HG03432 (cell line): ENCODE results near the gene CERS5.
"Not testable (repeated sequence)": the region's sequence is repeated elsewhere in the genome, so short reads cannot be mapped to it uniquely, and the experiment has no call there.

Experiments
- ATAC-seq: cut with Tn5 transposase; IDR thresholded peaks from one replicate; pipeline ENCODE4 v1.9.1; 2021; ENCODE audit warnings: mild to moderate bottlenecking, moderate library complexity; ENCODE audit not compliant: unreplicated experiment

The CERS5 gene

DNA sequence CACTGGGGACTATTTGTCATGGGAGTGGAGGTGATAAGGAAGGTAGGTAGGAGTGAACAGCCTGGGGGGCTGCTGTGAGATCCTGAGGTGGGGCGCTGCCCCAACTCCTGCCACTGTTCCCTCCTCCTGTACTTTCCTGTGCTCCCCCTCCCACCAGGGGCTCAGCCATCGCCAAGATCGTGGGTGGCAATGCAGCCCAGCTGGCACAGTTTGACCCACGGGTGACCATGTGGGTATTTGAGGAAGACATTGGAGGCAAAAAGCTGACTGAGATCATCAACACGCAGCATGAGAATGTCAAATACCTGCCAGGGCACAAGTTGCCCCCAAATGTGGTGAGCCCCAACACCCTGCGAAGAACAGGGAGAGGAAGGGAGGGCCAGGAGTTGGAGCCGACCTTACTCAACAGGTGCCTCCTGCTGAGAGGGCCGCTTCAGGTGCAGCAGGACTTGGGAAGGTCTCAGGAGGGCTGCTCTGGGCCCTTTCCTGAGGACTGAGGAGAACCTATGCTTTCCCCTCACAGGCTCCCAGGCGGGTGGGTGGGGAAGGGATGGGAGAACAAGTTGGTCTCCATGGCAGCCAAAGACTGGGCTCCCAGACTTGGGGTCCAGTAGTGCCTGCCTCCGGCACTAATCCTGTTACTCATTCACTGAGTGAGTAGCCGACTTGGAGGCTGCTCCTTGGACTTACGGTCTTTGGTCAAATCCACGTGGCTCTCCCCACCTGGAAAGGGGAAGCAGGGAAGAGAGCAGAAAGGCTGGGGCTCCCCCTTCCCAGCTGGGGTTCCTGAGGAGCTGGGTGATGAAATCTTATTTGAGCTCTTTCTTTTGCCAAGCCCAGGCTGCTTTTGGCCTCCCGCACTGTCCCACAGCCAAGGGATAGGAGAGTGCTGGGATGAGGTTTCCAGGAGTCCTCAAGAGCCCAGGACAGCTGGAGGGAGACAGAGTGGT, 62.5 kb downstream of the CERS5 start:
- no peak for ATAC-seq

DNA sequence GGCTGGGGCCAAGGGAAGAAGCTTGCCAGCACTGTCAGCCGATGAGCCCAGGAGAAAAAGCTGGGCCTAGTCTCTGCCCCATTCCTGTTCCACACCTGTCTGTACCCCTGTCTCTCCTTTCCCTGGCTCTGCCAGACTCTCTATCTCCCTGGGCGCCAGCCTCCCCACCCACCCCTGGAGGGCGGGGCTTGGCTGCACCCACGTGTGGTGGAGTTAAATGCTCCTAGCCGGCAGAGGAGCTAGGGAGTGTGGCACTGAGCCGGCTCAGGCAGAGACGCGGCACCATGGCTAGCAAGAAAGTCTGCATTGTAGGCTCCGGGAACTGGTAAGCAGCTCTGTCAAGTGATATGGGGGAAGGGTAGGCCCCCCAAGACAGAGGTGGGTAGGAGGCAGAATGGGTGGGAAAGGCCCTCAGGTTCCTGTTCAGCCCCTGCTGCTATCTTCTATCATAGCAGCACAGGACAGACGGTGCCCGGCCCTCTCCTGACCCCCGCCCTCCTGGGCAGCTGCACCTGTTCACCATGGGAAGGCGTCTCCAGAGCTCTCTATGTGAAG, 63.3 kb downstream of the CERS5 start, which contains the start of gene GPD1:
Gene GPD1 (plus strand): TSS at position 242 of the 555 bp plus-strand sequence. CDS start 43 bp downstream, at position 285.
- ATAC-seq = no peak

DNA sequence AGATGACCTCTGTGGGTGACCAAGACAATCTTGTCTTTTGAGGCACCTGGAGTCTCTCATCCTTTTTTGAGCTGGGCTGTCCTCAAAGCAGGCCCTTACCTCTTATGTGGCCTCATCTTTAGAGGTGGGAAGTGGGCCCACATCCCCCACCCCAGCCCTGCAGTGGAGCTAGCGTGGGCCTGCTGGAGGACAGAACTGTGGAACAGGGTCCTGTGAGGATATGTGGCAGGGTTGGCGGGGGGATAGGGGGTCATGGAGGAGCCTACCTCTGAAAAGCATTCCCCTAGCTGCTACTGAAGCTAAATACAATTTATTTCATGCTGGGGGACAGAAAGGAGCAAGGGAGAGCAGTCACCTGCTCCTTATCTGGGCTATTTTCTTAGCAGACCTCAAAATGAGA, 63.8 kb downstream of the CERS5 start:
- ATAC-seq = no peak

DNA sequence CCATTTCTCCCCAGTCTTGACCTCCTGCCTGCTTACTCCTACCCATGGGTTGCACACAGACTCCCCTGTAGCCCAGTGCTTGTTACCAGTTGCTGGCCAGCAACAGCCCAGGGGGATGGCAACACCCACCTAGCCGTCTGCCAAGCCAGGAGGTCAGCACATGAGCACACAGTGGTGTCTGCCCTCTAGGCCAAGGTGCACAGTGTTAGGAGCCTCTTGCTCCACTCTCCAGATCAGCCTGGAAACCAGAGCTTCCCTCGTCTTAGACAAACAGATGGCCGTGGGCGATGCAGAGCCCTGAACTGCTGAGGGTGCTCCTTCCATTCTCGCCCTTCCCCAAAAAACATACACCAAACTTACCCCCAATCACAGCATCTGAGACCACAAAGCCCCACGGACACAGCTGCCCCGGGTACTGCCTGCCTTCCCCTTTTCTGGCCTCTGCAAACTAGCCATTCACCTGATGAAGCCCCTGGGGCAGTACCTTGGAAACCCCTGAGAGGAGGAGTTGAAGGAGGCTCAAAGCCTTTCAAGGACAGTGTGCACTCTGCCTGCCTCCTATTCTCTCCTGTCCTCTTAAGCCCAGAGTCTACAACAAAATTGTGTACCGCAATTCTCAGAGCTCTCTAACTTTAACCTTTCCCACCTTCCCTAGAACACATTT, 64.4 kb downstream of the CERS5 start:
- ATAC-seq = no peak

DNA sequence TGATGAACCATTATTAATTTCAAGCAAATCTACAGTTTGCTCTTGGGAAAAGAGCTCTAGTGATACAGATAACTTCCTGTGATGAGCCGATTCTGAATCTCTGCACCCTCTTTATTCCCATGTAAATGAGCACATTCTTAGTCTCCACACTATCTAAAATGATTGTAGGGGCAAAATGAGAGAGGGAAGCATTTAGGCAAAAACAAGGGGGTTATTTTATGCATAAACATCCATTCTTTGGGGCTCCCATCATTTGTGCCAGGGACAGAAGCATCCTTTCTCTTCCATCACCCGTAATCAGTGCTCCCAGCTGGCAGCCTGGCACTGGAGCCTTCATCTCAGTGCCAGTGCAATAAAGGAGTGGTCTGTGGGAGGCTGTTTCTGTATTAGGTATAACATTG, 65.0 kb downstream of the CERS5 start:
- ATAC-seq = no peak

DNA sequence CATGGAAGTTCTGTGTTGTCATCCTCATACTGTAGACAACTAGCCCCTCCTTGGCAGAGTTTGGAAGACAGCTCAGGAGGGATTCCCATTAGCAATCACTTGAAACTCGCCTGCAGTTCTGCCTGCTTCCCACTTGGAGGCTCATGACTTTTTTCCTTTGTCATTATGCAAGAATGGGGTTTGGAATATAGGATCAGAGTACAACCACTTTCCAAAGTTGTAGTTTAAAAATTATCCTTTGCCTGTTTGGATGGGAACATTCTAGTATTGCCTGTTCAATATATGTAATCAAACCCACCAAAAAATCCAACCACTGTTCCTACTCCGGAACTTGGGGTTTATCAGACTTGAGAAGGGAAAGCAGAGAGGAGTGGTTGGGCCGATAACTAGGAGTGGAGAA, 65.5 kb downstream of the CERS5 start:
- no peak for ATAC-seq

DNA sequence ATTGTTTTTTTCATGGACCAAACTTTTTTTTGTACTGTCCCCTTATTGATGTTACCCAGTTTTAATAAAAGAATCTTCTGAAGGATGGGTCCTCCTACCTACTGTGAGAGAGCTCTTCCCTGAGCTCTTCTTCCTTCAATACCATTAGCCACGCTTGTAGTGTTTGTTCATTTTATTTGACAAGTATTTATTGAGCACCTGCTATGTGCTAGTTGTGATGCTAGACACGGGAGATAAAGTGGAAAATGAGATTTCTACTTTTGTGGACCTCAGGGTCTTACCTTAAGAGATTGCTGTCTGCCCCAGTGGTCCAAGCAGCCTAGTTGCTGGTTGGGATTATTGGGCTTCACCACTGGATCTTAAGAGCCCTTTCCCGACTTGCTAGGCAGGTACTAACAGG, 66.6 kb downstream of the CERS5 start:
- ATAC-seq = no peak

DNA sequence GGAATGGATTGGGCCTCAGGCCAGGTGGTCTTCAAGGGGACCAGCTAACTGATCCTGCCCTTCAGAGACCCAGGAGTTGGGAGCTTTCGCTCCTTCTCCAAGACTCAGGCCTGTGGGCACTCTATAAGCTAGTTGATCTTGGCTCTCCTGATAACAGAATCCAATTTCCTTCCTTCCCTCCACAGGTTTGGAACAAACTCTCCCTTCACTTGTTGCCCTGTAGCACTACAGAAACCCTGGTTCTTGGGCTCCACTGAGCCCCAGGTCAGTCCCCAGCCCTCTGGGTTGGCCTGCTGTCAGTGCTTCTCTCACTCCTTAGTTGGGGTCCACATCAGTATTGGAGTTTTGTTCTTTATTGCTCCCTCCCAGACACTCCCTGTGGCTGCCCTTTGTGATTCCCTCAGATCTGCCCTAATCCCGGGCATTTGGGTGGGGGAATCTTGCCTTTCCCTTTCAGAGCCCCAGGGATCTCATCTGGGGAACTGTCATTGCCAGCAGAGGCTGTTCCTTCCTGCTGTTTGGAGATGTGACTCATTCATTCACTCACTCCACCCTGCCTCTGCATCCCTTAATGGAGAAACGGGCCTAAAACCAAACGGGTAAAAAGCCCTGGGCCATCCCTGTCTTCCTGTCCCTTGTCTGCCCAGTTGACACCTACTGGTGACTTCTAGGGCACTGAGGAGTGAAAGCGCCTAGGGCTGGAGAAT, 67.7 kb downstream of the CERS5 start:
- ATAC-seq = no peak

DNA sequence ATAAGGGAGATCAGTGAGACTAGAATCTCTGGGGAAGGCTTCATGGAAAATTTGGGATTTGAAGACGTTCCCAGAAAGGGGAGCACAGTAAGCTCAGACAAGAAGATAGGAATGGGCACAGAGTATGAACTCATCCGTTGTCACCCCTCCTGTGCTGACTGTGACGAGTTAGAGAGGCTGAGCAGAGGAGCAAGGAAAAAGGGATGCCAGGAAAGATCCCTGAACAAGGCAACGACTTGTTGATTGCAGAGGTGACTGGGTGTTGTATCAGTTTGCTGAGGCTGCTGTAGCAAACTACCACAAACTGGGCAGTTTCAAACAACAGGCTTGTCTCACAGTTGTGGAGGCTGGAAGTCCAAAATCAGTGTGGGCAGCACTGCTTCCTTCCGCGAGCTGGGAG, 69.2 kb downstream of the CERS5 start:
- ATAC-seq = no peak

DNA sequence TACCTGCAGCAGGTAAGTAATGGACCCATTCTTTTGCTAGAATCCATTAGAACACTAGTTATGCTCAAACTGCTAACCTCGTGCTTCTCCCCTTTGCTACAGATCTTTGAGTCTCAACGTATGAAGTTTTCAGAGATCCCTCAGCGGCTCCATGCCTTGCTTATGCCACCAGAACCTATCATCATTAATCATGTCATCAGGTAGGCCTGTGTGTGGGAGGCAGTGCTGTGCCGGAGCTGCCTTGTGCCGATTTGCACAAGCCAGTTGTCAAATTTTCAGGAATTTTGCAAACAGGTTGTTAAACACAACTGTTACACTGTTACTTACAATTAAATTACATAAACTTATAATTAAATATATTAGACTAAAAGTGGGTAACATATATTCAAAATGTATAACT, 76.8 kb downstream of the CERS5 start:
- ATAC-seq = no peak

DNA sequence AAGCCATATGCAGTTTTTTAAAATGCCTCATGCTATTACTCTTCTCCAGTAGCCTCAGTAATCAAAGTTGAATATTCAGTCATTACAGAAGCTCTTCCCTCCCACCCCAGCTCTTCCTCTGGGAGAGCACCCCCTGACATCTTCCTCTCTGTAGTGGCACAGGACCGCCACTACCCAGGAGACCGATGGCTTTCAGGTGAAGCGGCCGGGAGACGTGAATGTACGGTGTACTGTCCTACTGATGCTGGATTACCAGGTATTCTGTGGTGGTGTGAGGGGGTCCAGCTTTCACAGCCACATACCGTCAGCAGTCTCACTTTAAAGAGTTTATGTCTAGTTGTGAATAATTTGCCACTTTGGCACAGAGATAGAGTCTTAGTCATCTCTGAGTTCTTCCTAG, 77.4 kb downstream of the CERS5 start:
- ATAC-seq = no peak

DNA sequence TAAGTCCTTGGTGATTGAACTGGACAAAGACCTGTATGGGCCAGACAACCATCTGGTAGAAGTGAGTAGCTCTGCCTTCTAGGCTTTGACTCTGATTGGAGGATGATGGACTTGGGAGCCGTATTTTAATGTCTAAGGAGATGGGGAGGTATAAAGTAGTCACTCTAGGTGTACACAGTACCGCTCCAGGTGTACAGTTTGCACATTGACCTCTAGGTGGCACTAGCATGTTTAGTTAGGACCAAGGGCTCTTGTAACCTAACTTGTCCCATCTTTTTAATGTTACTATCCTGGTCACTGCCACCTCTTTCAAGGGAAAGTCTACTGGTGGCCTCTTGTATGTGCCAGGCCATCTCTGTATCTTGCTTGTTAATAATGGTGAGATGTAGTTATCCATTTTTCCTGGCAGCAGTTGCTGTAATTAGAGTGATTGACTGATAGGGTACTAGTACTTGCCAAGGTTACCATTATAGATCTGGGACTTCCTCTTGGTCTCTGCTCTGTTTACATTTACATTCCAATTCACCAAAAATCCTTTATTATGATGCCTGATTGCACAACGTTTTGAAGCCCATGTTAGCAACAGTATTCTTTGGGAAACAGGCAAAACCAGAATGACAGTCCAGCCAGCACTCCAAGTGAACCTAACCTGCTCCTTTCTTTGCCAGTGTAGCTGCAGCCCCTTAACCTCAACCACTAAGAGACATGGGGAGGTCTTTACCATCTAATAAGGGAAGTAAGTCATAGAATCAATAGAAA, 78.4 kb downstream of the CERS5 start:
- no peak for ATAC-seq

DNA sequence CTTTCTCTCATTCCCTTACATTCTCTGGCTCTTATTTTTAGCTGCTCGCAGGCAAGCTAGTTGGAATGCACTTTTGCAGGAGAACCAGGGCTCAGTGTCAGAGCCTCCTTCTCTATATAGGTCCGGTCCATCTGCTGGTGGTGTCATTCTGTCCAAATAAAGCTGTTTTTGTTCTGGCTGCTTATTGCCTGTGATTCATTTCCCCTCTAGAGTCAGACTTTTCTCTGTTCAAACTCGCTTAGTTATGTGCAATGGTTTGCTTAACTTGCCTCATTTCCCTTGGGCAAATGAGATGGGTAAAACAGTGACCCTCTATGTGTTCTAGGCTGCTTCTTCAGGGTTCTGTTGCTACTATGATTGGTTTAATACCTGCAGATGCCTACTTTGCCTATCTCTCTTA, 79.2 kb downstream of the CERS5 start:
- no peak for ATAC-seq

DNA sequence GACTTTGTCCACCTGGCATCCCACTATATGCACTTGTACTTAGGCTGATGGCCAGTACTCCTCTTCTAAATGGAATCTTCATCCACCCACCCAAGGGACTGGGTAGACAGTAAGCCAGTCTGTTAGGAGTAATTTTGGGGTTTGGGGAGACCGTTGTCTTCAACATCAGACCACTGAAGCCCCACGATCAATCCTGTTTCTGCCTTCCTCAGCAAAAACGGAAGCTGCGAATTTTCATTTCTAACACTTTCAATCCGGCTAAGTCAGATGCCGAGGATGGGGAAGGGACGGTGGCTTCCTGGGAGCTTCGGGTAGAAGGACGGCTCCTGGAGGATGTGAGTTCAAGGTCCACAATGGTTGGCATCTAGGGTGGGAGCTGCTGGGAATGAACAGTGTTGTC, 80.0 kb downstream of the CERS5 start:
- ATAC-seq = no peak

DNA sequence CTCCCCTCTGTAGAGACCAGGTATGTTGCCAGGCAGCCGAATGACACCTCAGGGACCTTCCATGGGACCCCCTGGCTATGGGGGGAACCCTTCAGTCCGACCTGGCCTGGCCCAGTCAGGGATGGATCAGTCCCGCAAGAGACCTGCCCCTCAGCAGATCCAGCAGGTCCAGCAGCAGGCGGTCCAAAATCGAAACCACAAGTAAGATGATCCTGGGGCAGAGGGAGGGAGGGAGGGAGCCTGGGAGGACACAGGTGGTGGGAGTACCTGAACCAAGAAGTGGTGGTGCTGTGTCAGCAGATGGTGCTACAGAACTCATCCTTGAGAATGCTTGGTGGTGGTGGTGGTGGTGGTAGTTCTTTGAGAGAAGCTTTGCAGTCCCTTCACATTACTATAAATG, 81.0 kb downstream of the CERS5 start:
- no peak for ATAC-seq

DNA sequence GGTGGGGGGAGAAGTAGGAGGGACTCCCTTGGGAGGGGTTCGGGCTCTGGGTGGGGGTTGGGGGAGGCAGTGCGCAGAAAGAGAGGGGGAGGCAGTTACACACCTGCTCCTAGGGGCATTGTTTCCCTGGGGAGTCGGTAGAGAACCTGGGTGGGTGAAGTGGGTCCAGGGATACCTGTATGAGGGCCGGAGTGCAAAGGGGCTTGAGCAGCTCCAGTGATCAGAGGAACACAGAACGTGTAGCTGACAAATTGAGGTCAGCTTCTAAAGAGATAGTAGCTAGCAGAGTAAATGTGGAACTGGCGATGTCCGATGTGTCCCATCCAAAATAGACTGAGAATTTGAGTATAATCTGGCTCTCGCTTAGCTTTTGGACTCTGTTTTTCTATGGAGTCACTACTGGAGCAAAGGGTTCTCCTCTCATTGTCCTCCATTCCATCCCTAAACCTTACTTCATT, 81.5 kb downstream of the CERS5 start:
- peak; percentile 3 for ATAC-seq

DNA sequence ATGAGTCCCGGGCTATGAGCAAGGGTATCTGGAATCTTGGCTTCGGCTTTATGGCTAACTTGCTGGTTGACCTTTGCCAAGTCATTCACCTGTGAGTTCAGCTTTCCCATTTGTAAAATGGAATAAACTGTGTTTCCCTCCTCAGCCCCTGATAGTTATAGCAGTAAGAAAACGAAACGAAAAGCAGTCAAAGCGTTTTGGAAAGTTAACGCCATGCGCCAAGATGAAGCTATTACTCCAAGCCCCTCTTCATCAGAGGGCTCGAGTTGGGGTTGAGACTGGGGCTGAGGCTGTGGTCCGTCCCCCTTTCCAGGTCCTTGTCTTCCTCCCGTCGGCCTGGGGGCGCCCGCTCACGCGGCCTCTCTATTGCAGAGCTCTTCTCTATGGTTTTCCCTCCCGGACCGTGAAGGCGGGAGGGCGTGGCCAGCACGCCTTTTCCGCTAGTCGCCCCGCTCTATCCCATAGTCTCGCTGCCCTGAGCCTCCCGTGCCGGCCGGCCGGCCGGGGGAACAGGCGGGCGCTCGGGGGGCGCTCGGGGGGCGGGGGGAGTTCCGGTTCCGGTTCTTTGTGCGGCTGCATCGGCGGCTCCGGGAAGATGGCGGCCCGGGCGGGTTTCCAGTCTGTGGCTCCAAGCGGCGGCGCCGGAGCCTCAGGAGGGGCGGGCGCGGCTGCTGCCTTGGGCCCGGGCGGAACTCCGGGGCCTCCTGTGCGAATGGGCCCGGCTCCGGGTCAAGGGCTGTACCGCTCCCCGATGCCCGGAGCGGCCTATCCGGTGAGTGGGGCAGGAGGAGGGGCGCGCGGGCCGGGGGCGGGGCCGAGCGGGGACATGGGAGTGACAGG, 82.2 kb downstream of the CERS5 start, which contains the start of gene SMARCD1:
Gene SMARCD1 (plus strand): TSS at position 568 of the 840 bp plus-strand sequence. CDS start 28 bp downstream, at position 596.
- peak; percentile 83 for ATAC-seq

DNA sequence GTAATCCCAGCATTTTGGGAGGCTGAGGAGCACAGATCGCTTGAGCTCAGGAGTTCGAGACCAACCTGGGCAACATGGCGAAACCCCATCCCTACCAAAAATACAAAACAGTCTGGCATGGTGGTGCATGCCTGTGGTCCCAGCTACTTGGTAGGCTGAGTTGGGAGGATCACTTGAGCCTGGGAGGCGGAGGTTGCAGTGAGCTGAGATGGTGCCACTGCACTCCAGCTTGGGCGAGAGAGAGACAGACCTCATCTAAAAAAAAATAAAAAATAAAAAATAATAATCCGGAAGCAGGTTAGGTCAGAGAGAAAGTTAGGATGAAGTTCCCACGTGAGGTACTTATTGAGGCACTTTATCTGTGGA, 82.8 kb downstream of the CERS5 start:
- ATAC-seq = not testable (repeated sequence)

DNA sequence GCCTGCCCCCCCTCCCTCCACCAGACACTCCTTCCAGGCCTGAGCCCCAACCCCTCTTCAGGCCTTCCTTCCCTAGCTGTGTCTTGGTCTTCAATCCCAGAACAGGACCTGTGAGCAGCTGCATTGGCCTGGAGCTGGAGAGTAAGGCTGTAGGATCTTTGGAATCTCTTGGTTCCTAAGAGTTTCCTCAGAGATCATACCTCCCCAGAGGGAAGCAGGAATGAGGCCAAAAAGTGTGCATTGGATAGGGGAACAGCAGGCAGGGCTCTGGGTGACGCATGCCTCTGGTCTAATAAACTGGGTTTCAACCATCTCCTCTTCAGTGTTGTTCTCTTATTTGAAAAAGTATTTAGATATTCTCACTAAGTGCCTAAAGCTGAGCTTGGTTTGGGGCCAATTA, 83.9 kb downstream of the CERS5 start:
- ATAC-seq = no peak
